ENCODE measurements around the gene SMAGP. TPM values are rescaled to one million over a fixed set of nuclear protein-coding genes. Genes with fewer than 3 reads are reported as not detected.
A peak's percentile ranks its signal among the peaks of the same experiment; 100 is the strongest.

The SMAGP gene
- total and polyA plus RNA-seq, 2 of the 13 experiments (the other 11 are each of a cell fraction or from before 2014, with no cell fraction given) = 9.2 TPM

DNA sequence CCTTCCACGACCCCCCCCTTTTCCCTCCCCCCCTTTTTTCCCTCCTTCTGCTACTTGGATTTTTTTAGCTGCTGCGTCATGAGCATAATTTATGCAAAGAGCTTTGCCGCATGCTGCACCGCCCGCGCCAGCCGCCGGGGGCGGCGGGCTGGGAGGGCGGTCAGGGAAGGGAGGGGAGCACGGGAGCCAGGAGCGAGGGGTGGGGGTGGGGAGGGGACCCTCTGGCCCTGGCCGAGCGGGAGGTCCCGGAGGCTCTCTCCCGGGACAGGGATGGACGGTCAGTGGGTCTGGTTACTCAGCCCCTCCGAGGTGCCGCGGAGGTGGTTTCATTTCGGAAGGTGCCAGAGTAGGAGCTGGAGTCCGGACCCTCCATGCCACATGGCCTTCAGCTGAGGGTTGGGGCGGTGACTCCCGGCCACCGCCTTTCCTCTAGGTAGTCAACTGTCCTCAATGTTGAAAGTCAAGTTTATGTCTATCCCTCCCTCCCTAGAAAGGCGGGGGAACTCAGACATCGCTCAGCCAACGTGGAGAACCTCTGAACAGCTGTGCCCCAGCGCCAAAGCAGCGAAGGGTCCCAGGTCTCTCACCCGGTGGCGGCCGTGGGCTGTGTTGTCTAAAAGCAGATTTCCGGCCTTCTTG is 52.1 kb downstream of the SMAGP start, which contains the start of gene POU6F1 (continued):
- TF ChIP-seq LCORL (IDR thresholded peaks at IDR 0.05) (no peak), LCORL (CRISPR knock-in tag; IDR thresholded peaks at IDR 0.05) (peak; percentile 49; the same call in 1 of the 2 replicates), FOSL2 (CRISPR knock-in tag; IDR thresholded peaks at IDR 0.05) (no peak), ZSCAN12 (CRISPR knock-in tag; IDR thresholded peaks at IDR 0.05) (0 out of 2 replicates have a peak, but pooled peaks have one; percentile 43), ZNF737 (CRISPR knock-in tag; IDR thresholded peaks at IDR 0.05; ENCODE audit: borderline replicate concordance) (no peak), ZNF609 (CRISPR knock-in tag; IDR thresholded peaks at IDR 0.05; ENCODE audit: borderline replicate concordance) (no peak), HOXD1 (CRISPR knock-in tag; IDR thresholded peaks at IDR 0.05) (no peak), MIER3 (CRISPR knock-in tag; IDR thresholded peaks at IDR 0.05; ENCODE audit: borderline replicate concordance) (no peak), ZNF234 (CRISPR knock-in tag; conservative IDR thresholded peaks at IDR 0.05) (peak; percentile 56; the same call in 1 of the 2 replicates), KLF11 (CRISPR knock-in tag; IDR thresholded peaks at IDR 0.05) (no peak), GATAD2A (CRISPR knock-in tag; IDR thresholded peaks at IDR 0.05) (peak; percentile 15; the same call in 1 of the 2 replicates), ZNF839 (CRISPR knock-in tag; IDR thresholded peaks at IDR 0.05; ENCODE audit: borderline replicate concordance) (no peak), MYC (CRISPR knock-in tag; IDR thresholded peaks at IDR 0.05; ENCODE audit: borderline replicate concordance) (peak; percentile 60), ZSCAN31 (CRISPR knock-in tag; IDR thresholded peaks at IDR 0.05; ENCODE audit: low read depth) (no peak), MAZ (IDR thresholded peaks at IDR 0.05; ENCODE audit: borderline replicate concordance, low read depth, low read length) (peak; percentile 67; the same call in 1 of the 2 replicates), MAZ (CRISPR knock-in tag; IDR thresholded peaks at IDR 0.05; ENCODE audit: low read depth) (0 out of 2 replicates have a peak, but pooled peaks have one; percentile 26), SRSF4 (IDR thresholded peaks at IDR 0.05; ENCODE audit: low read depth, low read length, poor library complexity, severe bottlenecking) (no peak), SSRP1 (CRISPR knock-in tag; IDR thresholded peaks at IDR 0.05) (0 out of 2 replicates have a peak, but pooled peaks have one; percentile 61), ZSCAN21 (CRISPR knock-in tag; IDR thresholded peaks at IDR 0.05; ENCODE audit: borderline replicate concordance) (no peak)
- TF ChIP-seq, protein P1, sequence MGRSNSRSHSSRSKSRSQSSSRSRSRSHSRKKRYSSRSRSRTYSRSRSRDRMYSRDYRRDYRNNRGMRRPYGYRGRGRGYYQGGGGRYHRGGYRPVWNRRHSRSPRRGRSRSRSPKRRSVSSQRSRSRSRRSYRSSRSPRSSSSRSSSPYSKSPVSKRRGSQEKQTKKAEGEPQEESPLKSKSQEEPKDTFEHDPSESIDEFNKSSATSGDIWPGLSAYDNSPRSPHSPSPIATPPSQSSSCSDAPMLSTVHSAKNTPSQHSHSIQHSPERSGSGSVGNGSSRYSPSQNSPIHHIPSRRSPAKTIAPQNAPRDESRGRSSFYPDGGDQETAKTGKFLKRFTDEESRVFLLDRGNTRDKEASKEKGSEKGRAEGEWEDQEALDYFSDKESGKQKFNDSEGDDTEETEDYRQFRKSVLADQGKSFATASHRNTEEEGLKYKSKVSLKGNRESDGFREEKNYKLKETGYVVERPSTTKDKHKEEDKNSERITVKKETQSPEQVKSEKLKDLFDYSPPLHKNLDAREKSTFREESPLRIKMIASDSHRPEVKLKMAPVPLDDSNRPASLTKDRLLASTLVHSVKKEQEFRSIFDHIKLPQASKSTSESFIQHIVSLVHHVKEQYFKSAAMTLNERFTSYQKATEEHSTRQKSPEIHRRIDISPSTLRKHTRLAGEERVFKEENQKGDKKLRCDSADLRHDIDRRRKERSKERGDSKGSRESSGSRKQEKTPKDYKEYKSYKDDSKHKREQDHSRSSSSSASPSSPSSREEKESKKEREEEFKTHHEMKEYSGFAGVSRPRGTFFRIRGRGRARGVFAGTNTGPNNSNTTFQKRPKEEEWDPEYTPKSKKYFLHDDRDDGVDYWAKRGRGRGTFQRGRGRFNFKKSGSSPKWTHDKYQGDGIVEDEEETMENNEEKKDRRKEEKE (IDR thresholded peaks at IDR 0.05) = no peak
- TF ChIP-seq, protein P2, sequence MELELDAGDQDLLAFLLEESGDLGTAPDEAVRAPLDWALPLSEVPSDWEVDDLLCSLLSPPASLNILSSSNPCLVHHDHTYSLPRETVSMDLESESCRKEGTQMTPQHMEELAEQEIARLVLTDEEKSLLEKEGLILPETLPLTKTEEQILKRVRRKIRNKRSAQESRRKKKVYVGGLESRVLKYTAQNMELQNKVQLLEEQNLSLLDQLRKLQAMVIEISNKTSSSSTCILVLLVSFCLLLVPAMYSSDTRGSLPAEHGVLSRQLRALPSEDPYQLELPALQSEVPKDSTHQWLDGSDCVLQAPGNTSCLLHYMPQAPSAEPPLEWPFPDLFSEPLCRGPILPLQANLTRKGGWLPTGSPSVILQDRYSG (CRISPR knock-in tag; IDR thresholded peaks at IDR 0.05) = no peak
- TF ChIP-seq, protein P3, sequence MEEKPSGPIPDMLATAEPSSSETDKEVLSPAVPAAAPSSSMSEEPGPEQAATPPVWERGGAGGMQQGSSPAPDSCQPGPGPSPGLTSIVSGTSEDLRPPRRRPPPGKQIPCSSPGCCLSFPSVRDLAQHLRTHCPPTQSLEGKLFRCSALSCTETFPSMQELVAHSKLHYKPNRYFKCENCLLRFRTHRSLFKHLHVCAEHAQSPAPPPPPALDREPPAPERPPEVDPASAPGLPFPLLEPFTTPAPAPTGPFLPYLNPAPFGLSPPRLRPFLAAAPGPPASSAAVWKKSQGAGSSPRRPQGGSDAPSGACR (CRISPR knock-in tag; IDR thresholded peaks at IDR 0.05) = 0 out of 2 replicates have a peak, but pooled peaks have one; percentile 31

Data from HepG2 (cell line).